ENCODE results near the gene KLC4.

KLC4 gene

DNA sequence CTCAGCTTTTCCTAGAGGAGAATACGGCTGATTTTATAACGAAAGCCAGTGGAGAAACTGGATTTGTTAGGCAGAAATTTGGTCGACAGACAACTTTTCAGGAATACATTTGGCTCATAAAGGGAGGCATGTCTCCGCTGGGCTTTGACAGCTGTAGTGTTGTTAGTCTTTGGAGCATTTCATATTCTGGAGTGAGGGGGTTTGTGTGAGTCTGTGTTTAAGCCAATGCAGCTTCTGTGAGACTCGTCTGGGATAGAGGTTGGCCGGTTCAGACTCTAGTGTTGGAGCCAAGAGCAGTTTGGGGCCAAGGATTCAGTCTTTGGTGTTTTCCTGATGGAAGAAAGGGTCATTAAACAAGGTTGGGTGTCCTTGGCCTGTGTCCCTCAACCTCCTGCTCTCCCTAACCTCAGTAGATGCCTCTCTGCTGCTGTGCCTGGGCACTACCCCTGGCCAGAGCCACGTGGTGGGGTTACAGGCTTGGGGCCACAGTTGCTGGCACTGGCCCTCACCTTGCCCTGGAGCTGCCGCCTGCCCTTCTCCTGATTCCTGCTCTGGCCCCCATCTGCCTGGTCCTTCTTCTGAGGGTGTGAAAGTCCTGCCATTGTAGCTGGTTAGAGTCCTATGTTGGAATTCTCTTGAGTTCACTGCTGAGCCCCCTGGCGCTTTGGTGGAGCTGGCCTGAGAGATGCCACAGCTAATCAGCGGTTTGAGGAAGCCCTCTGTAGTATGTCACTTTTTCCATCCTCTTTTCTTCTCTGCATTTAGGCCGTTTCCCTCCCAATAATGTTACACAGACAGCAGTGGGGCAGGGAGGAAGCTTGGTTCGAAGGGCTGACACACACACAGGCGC, 23.6 kb downstream of the KLC4 start:
- no peaks in the 10 kb centered on the region for H3K27me3 ChIP-seq (ENCODE audit: control insufficient read depth, insufficient read depth, low read length)

GRCh38 chr6:43086022-43086658, 26.7 kb downstream of the KLC4 start:
- Histone ChIP-seq H2AFZ (no peak overlapping the region), H3K9me3 (ENCODE audit: control insufficient read depth, low read length) (no peaks in the 10 kb centered on the region), H3K4me3 (ENCODE audit: low read depth, low read length) (no peak overlapping the region), H3K4me2 (ENCODE audit: low read length) (no peak overlapping the region), H3K27me3 (ENCODE audit: control insufficient read depth, insufficient read depth, low read length) (no peaks in the 10 kb centered on the region), H3K9ac (no peak overlapping the region), H3K27ac (no peak overlapping the region), H3K4me1 (peaks cover 13% of the 10 kb centered on the region), H3K36me3 (ENCODE audit: control insufficient read depth, insufficient read depth, low read length) (no peaks in the 10 kb centered on the region), H3K79me2 (peaks cover 3% of the 10 kb centered on the region)
- no peak for TF ChIP-seq CTCF (IDR thresholded peaks at IDR 0.05)

More for the DNA sequence above, 23.6 kb downstream of the KLC4 start:
- Histone ChIP-seq H3K27ac (no peak overlapping the region), H3K36me3 (ENCODE audit: control insufficient read depth, insufficient read depth, low read length) (no peaks in the 10 kb centered on the region), H3K4me3 (ENCODE audit: low read depth, low read length) (no peak overlapping the region), H3K9ac (no peak overlapping the region), H2AFZ (no peak overlapping the region), H3K79me2 (no peaks in the 10 kb centered on the region), H3K4me2 (ENCODE audit: low read length) (no peak overlapping the region), H3K9me3 (ENCODE audit: control insufficient read depth, low read length) (no peaks in the 10 kb centered on the region), H3K4me1 (no peaks in the 10 kb centered on the region)
- TF ChIP-seq CTCF (IDR thresholded peaks at IDR 0.05), result no peak

DNA sequence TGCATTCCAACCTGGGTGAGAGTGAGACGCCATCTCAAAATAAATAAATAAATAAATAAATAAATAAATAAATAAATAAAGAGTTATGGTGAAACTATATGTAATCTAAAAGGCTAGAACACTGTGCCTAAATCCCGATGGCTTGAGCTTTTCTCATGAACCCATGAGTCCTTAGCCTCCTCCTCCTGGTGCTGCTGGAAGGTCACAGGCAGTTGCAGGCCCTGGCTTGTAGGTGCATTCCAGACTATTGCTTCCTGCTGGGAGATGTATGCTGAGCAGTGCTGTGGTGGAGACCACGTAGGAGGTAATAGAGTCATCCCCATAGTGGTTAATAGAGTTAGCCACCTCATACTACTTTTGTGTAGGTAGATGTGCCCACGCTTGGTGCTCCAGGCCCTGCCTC, 29.2 kb downstream of the KLC4 start:
- Histone ChIP-seq H3K4me1 (peaks cover 20% of the 10 kb centered on the region), H3K4me2 (ENCODE audit: low read length) (no peak overlapping the region), H3K27me3 (ENCODE audit: control insufficient read depth, insufficient read depth, low read length) (no peaks in the 10 kb centered on the region), H3K9ac (no peak overlapping the region), H3K4me3 (ENCODE audit: low read depth, low read length) (no peak overlapping the region), H3K36me3 (ENCODE audit: control insufficient read depth, insufficient read depth, low read length) (no peaks in the 10 kb centered on the region), H2AFZ (no peak overlapping the region), H3K9me3 (ENCODE audit: control insufficient read depth, low read length) (no peaks in the 10 kb centered on the region), H3K27ac (no peak overlapping the region), H3K79me2 (peaks cover 3% of the 10 kb centered on the region)
- no peak for TF ChIP-seq CTCF (IDR thresholded peaks at IDR 0.05)

DNA sequence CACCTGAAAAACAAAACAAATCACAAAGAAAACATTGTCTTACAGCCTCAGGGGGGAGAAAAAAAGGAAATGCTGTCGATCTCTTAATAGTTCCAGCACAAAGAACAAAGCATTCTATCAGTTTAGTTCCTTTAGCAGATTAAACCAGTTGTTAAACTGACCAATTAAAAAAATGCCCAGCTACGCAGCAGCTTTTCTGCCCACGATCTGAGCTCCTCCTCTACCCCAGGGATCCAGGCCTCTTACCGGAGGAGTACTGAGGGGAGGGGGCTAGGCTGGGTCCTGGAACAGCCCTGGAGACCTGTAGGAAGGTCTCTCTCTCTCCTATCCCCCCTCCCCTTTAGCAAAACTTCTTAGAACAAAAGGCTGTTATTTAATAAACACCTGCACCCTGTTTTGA, 30.0 kb downstream of the KLC4 start:
- H3K27ac ChIP-seq, result peak overlapping the region; percentile 69
- no peaks in the 10 kb centered on the region for H3K9me3 ChIP-seq (ENCODE audit: control insufficient read depth, low read length)
- H3K4me2 ChIP-seq (ENCODE audit: low read length), result no peak overlapping the region
- no peaks in the 10 kb centered on the region for H3K36me3 ChIP-seq (ENCODE audit: control insufficient read depth, insufficient read depth, low read length)
- peak overlapping the region; percentile 68 for H2AFZ ChIP-seq
- H3K4me1 ChIP-seq, result peaks cover 20% of the 10 kb centered on the region
- no peak for TF ChIP-seq CTCF (IDR thresholded peaks at IDR 0.05)
- H3K27me3 ChIP-seq (ENCODE audit: control insufficient read depth, insufficient read depth, low read length), result no peaks in the 10 kb centered on the region
- no peak overlapping the region for H3K9ac ChIP-seq
- H3K79me2 ChIP-seq, result peaks cover 3% of the 10 kb centered on the region
- no peak overlapping the region for H3K4me3 ChIP-seq (ENCODE audit: low read depth, low read length)
